OCI-LY3 (cell line): ENCODE measurements around the gene ELK1.
"Not testable (repeated sequence)": the region's sequence is repeated elsewhere in the genome, so short reads cannot be mapped to it uniquely, and the experiment has no call there.

Experiments
- H2AFZ ChIP-seq: fragments of 200-600, 300-600 bp; shearing (Covaris generic); 2 replicates; pipeline ENCODE4 v1.6.0; 2014; ENCODE audit warnings: antibody characterized with exemption, low read depth, low read length
- H3K27ac ChIP-seq: fragments of 200-600, 300-600 bp; sonication (generic); 2 replicates; pipeline ENCODE4 v1.5.1; 2014; ENCODE audit warnings: mild to moderate bottlenecking, low read length, moderate library complexity, mixed read lengths
- H3K27me3 ChIP-seq: fragments of 200-600, 300-600 bp; sonication (generic); 2 replicates; pipeline ENCODE4 v1.6.1; 2014; ENCODE audit warnings: low read depth, low read length, mixed read lengths
- H3K36me3 ChIP-seq: fragments of 200-600, 300-600 bp; sonication (generic); replicated peaks from 2 replicates; pipeline ENCODE3; 2014; ENCODE audit warnings: low read depth, low read length, mixed read lengths
- H3K4me1 ChIP-seq: fragments of 300-600, 200-600 bp; sonication (generic); 2 replicates; pipeline ENCODE4 v1.6.1; 2014; ENCODE audit warnings: low read length, mixed read lengths
- H3K4me2 ChIP-seq: fragments of 200-600, 300-600 bp; sonication (generic); 2 replicates; pipeline ENCODE4 v1.6.1; 2014; ENCODE audit warnings: low read length, mixed read lengths
- H3K4me3 ChIP-seq: fragments of 300-600, 200-600 bp; sonication (generic); 2 replicates; pipeline ENCODE4 v1.5.1; 2014; ENCODE audit warnings: antibody characterized with exemption, mild to moderate bottlenecking, low read length, moderate library complexity
- H3K79me2 ChIP-seq: fragments of 300-600, 200-600 bp; shearing (Covaris generic); 2 replicates; pipeline ENCODE4 v1.6.1; 2014; ENCODE audit warnings: mild to moderate bottlenecking, low read length, mixed read lengths
- H3K9ac ChIP-seq: fragments of 300-600, 200-600 bp; shearing (Covaris generic); 2 replicates; pipeline ENCODE4 v1.6.0; 2014; ENCODE audit warnings: mild to moderate bottlenecking, low read length, moderate library complexity
- H3K9me3 ChIP-seq: fragments of 200-600, 300-600 bp; shearing (Covaris generic); 2 replicates; pipeline ENCODE4 v1.6.1; 2014; ENCODE audit warnings: low read length, mixed read lengths; ENCODE audit not compliant: insufficient read depth
- H4K20me1 ChIP-seq: fragments of 200-600, 300-600 bp; sonication (generic); 2 replicates; pipeline ENCODE4 v1.6.1; 2016; ENCODE audit warnings: low read length, mixed read lengths; ENCODE audit not compliant: insufficient read depth
- EZH2phosphoT487 ChIP-seq: fragments of 200-600 bp; shearing (Covaris generic); IDR thresholded peaks from 2 replicates; pipeline ENCODE4 v1.6.1; 2018; ENCODE audit warnings: antibody characterized with exemption, mixed run types, low read depth
- TF ChIP-seq, protein P1 (sequence below): fragments of 200-600, 300-600 bp; sonication (generic); IDR thresholded peaks from 2 replicates; pipeline ENCODE4 v1.5.1; 2014; ENCODE audit warnings: antibody characterized with exemption, low read length, low read depth

Gene ELK1

DNA sequence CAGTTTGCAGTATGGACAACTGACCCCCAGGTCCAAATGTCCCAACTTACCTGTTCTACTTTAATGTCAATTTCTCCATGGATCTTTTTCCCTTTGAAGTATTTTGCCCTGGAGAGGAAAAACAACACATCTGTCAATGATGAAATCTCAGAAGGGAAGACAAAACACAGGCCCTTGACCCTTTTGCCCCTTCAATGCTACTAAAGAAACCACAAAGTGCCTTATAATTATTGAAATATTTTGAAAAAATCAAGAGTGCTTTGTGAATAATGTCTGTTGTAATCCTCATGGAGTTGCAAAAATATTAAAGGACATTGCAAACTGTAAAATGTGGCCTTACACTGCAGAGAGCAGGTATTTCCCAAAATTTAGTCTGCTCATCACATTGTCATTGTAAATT lies 43.3 kb downstream of the ELK1 start:
- TF ChIP-seq, protein P1, sequence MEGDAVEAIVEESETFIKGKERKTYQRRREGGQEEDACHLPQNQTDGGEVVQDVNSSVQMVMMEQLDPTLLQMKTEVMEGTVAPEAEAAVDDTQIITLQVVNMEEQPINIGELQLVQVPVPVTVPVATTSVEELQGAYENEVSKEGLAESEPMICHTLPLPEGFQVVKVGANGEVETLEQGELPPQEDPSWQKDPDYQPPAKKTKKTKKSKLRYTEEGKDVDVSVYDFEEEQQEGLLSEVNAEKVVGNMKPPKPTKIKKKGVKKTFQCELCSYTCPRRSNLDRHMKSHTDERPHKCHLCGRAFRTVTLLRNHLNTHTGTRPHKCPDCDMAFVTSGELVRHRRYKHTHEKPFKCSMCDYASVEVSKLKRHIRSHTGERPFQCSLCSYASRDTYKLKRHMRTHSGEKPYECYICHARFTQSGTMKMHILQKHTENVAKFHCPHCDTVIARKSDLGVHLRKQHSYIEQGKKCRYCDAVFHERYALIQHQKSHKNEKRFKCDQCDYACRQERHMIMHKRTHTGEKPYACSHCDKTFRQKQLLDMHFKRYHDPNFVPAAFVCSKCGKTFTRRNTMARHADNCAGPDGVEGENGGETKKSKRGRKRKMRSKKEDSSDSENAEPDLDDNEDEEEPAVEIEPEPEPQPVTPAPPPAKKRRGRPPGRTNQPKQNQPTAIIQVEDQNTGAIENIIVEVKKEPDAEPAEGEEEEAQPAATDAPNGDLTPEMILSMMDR = no peak
- no peak for TF ChIP-seq EZH2phosphoT487
- H3K36me3 ChIP-seq = no peaks in the 10 kb centered on the region
- H3K4me3 ChIP-seq = no peak overlapping the region
- no peak overlapping the region for H3K4me2 ChIP-seq
- H3K4me1 ChIP-seq = peaks cover 7% of the 10 kb centered on the region; the same call in 1 of the 2 replicates
- H3K27ac ChIP-seq = no peak overlapping the region
- H3K27me3 ChIP-seq = no peaks in the 10 kb centered on the region
- no peak overlapping the region for H2AFZ ChIP-seq
- no peaks in the 10 kb centered on the region for H3K79me2 ChIP-seq
- no peaks in the 10 kb centered on the region for H3K9me3 ChIP-seq
- H4K20me1 ChIP-seq = no peaks in the 10 kb centered on the region
- H3K9ac ChIP-seq = no peak overlapping the region

GRCh38 chrX:47605024-47605423 lies 45.3 kb downstream of the ELK1 start:
- Histone ChIP-seq H3K27ac (no peak overlapping the region), H3K4me1 (peaks cover 7% of the 10 kb centered on the region; the same call in 1 of the 2 replicates), H3K4me3 (0 out of 2 replicates have a peak overlapping the region, but pooled peaks have one; percentile 26), H3K79me2 (no peaks in the 10 kb centered on the region), H3K27me3 (no peaks in the 10 kb centered on the region), H3K36me3 (no peaks in the 10 kb centered on the region), H3K4me2 (peak overlapping the region; percentile 57), H3K9ac (no peak overlapping the region), H3K9me3 (no peaks in the 10 kb centered on the region), H4K20me1 (no peaks in the 10 kb centered on the region), H2AFZ (peak overlapping the region; percentile 70; the same call in 1 of the 2 replicates)
- TF ChIP-seq, protein P1 = no peak
- TF ChIP-seq EZH2phosphoT487 = no peak

DNA sequence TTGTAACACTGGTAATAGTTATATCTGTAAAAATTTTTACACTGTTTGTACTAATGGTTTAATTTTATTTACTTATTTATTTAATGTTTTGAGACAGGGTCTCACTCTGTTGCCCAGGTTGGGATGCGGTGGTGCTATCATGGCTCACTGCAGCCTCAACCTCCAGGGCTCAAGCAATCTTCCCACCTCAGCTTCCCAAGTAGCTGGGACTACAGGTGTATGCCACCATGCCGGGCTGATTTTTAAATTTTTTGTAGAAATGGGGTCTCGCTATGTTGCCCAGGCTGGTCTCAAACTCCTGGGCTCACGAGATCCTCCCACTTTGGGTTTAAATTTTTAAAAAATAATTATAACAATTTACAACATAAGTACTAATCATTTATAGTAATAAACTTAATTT lies 47.2 kb downstream of the ELK1 start:
- H3K4me3 ChIP-seq, H3K9ac ChIP-seq, H3K9me3 ChIP-seq, H3K27me3 ChIP-seq, H2AFZ ChIP-seq, H3K79me2 ChIP-seq, H3K4me1 ChIP-seq, H4K20me1 ChIP-seq, H3K36me3 ChIP-seq, H3K4me2 ChIP-seq, H3K27ac ChIP-seq: not testable (repeated sequence)

- TF ChIP-seq, protein P1 = no peak
- no peak for TF ChIP-seq EZH2phosphoT487
- H3K27ac ChIP-seq = no peak overlapping the region
- no peak overlapping the region for H3K4me2 ChIP-seq
- no peaks in the 10 kb centered on the region for H3K9me3 ChIP-seq
- H3K27me3 ChIP-seq = no peaks in the 10 kb centered on the region; the same call in 1 of the 2 replicates
- no peak overlapping the region for H2AFZ ChIP-seq
- no peaks in the 10 kb centered on the region for H4K20me1 ChIP-seq
- no peaks in the 10 kb centered on the region for H3K4me1 ChIP-seq
- H3K4me3 ChIP-seq = no peak overlapping the region
- no peak overlapping the region for H3K9ac ChIP-seq
- no peaks in the 10 kb centered on the region for H3K79me2 ChIP-seq
- no peaks in the 10 kb centered on the region for H3K36me3 ChIP-seq
These were observed 53.1 kb downstream of the ELK1 start for GRCh38 chrX:47597222-47597621.

GRCh38 chrX:47596256-47596655 lies 54.1 kb downstream of the ELK1 start:
- TF ChIP-seq, protein P1 = no peak
- TF ChIP-seq EZH2phosphoT487 = no peak

More at GRCh38 chrX:47596256-47596655, 54.1 kb downstream of the ELK1 start:
- H3K27ac ChIP-seq = no peak overlapping the region
- no peaks in the 10 kb centered on the region for H3K9me3 ChIP-seq
- no peak overlapping the region for H3K9ac ChIP-seq
- no peak overlapping the region for H3K4me3 ChIP-seq
- no peaks in the 10 kb centered on the region for H3K36me3 ChIP-seq
- no peaks in the 10 kb centered on the region for H3K79me2 ChIP-seq
- no peak overlapping the region for H3K4me2 ChIP-seq
- no peak overlapping the region for H2AFZ ChIP-seq
- H4K20me1 ChIP-seq = no peaks in the 10 kb centered on the region
- no peaks in the 10 kb centered on the region; the same call in 1 of the 2 replicates for H3K27me3 ChIP-seq
- H3K4me1 ChIP-seq = no peaks in the 10 kb centered on the region
